ENCODE measurements around the gene ZNF148.

The ZNF148 gene

GRCh38 chr3:125317761-125318160 lies 57.4 kb downstream of the ZNF148 start (continued):
- TF ChIP-seq ZNF174 (tag by site-specific recombination; IDR thresholded peaks at IDR 0.05) (no peak), ZNF26 (tag by site-specific recombination; IDR thresholded peaks at IDR 0.05) (no peak), ZNF596 (tag by site-specific recombination; IDR thresholded peaks at IDR 0.05) (no peak), ZNF248 (tag by site-specific recombination; IDR thresholded peaks at IDR 0.05) (no peak)

DNA sequence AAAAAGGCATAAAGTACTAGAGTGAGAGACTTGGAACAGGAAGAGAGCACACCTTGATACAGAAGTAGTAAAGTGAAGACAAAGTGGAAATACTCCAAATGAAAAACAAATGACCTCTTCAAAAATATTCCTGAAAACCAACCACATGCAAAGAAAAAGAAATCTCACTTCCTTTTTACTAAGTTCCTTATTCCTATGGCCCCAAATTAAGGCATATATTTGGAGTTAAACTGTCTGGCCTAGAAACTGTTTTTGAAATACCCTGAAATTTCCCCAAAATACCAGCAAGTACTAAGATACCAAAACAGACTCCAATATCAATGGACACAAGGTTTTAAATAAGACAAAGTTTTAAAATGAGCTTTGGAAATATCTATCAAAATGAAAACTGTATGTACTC lies 58.2 kb downstream of the ZNF148 start:
- Histone ChIP-seq H3K36me3 (ENCODE audit: control insufficient read depth in 2 of 2, insufficient read depth in 1 of 2, low read length in 2 of 2) (peaks cover 0 to 29% of the 10 kb centered on the region in 2 experiments; a peak in 2 of 3 replicates), H3K9me3 (ENCODE audit: control insufficient read depth, insufficient read depth, low read depth, low read length) (no peaks in the 10 kb centered on the region), H3K4me1 (ENCODE audit: control insufficient read depth, insufficient read depth, low read length) (no peaks in the 10 kb centered on the region), H3K27ac (ENCODE audit: extremely low read depth, low read depth, low read length) (no peak overlapping the region), H3K4me3 (ENCODE audit: low read depth, low read length) (no peak overlapping the region)
- TF ChIP-seq SCRT2 (tag by site-specific recombination; IDR thresholded peaks at IDR 0.05): no peak
- TF ChIP-seq, protein P1, sequence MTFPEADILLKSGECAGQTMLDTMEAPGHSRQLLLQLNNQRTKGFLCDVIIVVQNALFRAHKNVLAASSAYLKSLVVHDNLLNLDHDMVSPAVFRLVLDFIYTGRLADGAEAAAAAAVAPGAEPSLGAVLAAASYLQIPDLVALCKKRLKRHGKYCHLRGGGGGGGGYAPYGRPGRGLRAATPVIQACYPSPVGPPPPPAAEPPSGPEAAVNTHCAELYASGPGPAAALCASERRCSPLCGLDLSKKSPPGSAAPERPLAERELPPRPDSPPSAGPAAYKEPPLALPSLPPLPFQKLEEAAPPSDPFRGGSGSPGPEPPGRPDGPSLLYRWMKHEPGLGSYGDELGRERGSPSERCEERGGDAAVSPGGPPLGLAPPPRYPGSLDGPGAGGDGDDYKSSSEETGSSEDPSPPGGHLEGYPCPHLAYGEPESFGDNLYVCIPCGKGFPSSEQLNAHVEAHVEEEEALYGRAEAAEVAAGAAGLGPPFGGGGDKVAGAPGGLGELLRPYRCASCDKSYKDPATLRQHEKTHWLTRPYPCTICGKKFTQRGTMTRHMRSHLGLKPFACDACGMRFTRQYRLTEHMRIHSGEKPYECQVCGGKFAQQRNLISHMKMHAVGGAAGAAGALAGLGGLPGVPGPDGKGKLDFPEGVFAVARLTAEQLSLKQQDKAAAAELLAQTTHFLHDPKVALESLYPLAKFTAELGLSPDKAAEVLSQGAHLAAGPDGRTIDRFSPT (tag by site-specific recombination; IDR thresholded peaks at IDR 0.05): no peak
- ChIA-PET CTCF (no interaction called here), POLR2A (no interaction called here)

GRCh38 chr3:125316246-125316645 lies 58.9 kb downstream of the ZNF148 start:
- TF ChIP-seq, protein P2, sequence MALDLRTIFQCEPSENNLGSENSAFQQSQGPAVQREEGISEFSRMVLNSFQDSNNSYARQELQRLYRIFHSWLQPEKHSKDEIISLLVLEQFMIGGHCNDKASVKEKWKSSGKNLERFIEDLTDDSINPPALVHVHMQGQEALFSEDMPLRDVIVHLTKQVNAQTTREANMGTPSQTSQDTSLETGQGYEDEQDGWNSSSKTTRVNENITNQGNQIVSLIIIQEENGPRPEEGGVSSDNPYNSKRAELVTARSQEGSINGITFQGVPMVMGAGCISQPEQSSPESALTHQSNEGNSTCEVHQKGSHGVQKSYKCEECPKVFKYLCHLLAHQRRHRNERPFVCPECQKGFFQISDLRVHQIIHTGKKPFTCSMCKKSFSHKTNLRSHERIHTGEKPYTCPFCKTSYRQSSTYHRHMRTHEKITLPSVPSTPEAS (tag by site-specific recombination; IDR thresholded peaks at IDR 0.05): no peak
- TF ChIP-seq ZNF324 (tag by site-specific recombination; IDR thresholded peaks at IDR 0.05) (no peak), ZNF585B (tag by site-specific recombination; IDR thresholded peaks at IDR 0.05) (no peak), ZNF26 (tag by site-specific recombination; IDR thresholded peaks at IDR 0.05) (no peak), WT1 (tag by site-specific recombination; IDR thresholded peaks at IDR 0.05) (no peak), ZNF48 (tag by site-specific recombination; IDR thresholded peaks at IDR 0.05) (no peak), ZNF76 (tag by site-specific recombination; IDR thresholded peaks at IDR 0.05; ENCODE audit: borderline replicate concordance, low read depth) (no peak), PRDM2 (tag by site-specific recombination; IDR thresholded peaks at IDR 0.05; ENCODE audit: borderline replicate concordance) (no peak), ZNF138 (tag by site-specific recombination; IDR thresholded peaks at IDR 0.05; ENCODE audit: borderline replicate concordance) (no peak)
- TF ChIP-seq, protein P3, sequence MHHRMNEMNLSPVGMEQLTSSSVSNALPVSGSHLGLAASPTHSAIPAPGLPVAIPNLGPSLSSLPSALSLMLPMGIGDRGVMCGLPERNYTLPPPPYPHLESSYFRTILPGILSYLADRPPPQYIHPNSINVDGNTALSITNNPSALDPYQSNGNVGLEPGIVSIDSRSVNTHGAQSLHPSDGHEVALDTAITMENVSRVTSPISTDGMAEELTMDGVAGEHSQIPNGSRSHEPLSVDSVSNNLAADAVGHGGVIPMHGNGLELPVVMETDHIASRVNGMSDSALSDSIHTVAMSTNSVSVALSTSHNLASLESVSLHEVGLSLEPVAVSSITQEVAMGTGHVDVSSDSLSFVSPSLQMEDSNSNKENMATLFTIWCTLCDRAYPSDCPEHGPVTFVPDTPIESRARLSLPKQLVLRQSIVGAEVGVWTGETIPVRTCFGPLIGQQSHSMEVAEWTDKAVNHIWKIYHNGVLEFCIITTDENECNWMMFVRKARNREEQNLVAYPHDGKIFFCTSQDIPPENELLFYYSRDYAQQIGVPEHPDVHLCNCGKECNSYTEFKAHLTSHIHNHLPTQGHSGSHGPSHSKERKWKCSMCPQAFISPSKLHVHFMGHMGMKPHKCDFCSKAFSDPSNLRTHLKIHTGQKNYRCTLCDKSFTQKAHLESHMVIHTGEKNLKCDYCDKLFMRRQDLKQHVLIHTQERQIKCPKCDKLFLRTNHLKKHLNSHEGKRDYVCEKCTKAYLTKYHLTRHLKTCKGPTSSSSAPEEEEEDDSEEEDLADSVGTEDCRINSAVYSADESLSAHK (tag by site-specific recombination; IDR thresholded peaks at IDR 0.05): no peak
- H3K27ac ChIP-seq (ENCODE audit: extremely low read depth, low read depth, low read length): no peak overlapping the region
- no peaks in the 10 kb centered on the region for H3K4me1 ChIP-seq (ENCODE audit: control insufficient read depth, insufficient read depth, low read length)
- ChIA-PET CTCF (no interaction called here), POLR2A (no interaction called here)
- no peak overlapping the region for H3K4me3 ChIP-seq (ENCODE audit: low read depth, low read length)
- H3K9me3 ChIP-seq (ENCODE audit: control insufficient read depth, insufficient read depth, low read depth, low read length): no peaks in the 10 kb centered on the region
- peaks cover 0 to 34% of the 10 kb centered on the region in 2 experiments; a peak in 2 of 3 replicates for H3K36me3 ChIP-seq (ENCODE audit: control insufficient read depth in 2 of 2, insufficient read depth in 1 of 2, low read length in 2 of 2)

All from HEK293 (cell line).